HUES48 (cell line): Measurements from ENCODE around the gene PCBP3.
"Not testable (repeated sequence)": the region's sequence is repeated elsewhere in the genome, so short reads cannot be mapped to it uniquely, and the experiment has no call there.

Experiments
- H3K27ac ChIP-seq: one replicate; pipeline ENCODE4 v1.7.0; 2013; ENCODE audit warnings: low read depth, low read length, inconsistent platforms
- H3K27me3 ChIP-seq: 2 replicates; pipeline ENCODE4 v1.6.1; 2013; ENCODE audit warnings: mild to moderate bottlenecking, low read length; ENCODE audit not compliant: control insufficient read depth, insufficient read depth
- H3K36me3 ChIP-seq: 2 replicates; pipeline ENCODE4 v1.6.1; 2013; ENCODE audit warnings: low read length; ENCODE audit not compliant: control insufficient read depth, insufficient read depth
- H3K4me1 ChIP-seq: 2 replicates; pipeline ENCODE4 v1.6.1; 2013; ENCODE audit warnings: mild to moderate bottlenecking, low read length; ENCODE audit not compliant: control insufficient read depth, insufficient read depth
- H3K4me3 ChIP-seq: 2 replicates; pipeline ENCODE4 v1.5.1; 2013; ENCODE audit warnings: mild to moderate bottlenecking, low read depth, low read length
- H3K9ac ChIP-seq: 2 replicates; pipeline ENCODE4 v1.6.1; 2013; ENCODE audit warnings: mild to moderate bottlenecking, low read depth, low read length, moderate library complexity
- H3K9me3 ChIP-seq: 2 replicates; pipeline ENCODE4 v1.6.1; 2013; ENCODE audit warnings: low read length; ENCODE audit not compliant: control insufficient read depth, insufficient read depth

Gene PCBP3

GRCh38 chr21:45949928-45950739, 306.6 kb downstream of the PCBP3 start:
- H3K9ac ChIP-seq = no peak overlapping the region
- H3K9me3 ChIP-seq = no peaks in the 10 kb centered on the region
- no peaks in the 10 kb centered on the region for H3K4me1 ChIP-seq
- no peak overlapping the region for H3K4me3 ChIP-seq
- no peak overlapping the region for H3K27ac ChIP-seq
- no peaks in the 10 kb centered on the region for H3K36me3 ChIP-seq
- no peaks in the 10 kb centered on the region for H3K27me3 ChIP-seq

GRCh38 chr21:45950740-45951515, 307.4 kb downstream of the PCBP3 start:
- H3K27me3 ChIP-seq = no peaks in the 10 kb centered on the region
- H3K36me3 ChIP-seq = no peaks in the 10 kb centered on the region
- no peak overlapping the region for H3K9ac ChIP-seq
- no peaks in the 10 kb centered on the region for H3K9me3 ChIP-seq
- no peaks in the 10 kb centered on the region for H3K4me1 ChIP-seq
- no peak overlapping the region for H3K4me3 ChIP-seq
- no peak overlapping the region for H3K27ac ChIP-seq

DNA sequence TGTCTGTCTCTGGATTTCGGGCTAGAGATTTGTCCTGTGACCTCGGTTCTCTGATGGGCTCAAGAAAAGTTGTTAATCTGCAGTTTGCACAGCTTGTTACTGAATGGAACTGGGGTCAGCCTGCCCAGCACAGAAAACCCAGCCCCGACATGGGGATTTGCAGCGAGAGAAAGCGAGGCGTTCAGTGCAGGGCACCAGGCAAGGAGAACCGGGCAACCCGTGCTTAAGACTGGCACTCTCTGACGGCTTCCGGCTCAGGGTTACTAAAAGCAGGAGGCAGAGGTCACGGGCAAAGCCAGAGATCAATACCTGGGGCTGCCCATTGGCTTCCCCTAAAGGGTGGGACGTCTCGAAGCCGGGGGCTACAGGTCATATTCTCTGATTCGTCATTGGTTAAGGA, 308.2 kb downstream of the PCBP3 start:
- Histone ChIP-seq H3K27me3 (no peaks in the 10 kb centered on the region), H3K4me1 (no peaks in the 10 kb centered on the region)

DNA sequence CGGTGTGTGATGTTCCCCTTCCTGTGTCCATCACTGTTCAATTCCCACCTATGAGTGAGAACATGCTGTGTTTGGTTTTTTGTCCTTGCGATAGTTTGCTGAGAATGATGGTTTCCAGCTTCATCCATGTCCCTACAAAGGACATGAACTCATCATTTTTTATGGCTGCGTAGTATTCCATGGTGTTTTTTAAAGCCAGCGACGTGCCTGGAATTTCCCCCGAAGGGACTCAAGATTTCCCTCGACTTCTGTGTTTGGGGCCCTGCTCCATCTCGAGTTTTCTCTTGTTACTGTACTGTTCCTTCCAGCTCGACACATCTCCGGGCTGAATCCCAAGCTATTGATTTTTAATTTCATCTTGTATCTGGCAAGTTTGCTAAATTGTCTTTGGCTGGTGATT, 309.0 kb downstream of the PCBP3 start:
- not testable (repeated sequence) for H3K36me3 ChIP-seq, H3K4me1 ChIP-seq, H3K9ac ChIP-seq, H3K27ac ChIP-seq, H3K27me3 ChIP-seq, H3K4me3 ChIP-seq
- H3K9me3 ChIP-seq = peaks cover 10% of the 10 kb centered on the region; the same call in 1 of the 2 replicates

More for the DNA sequence above, 308.2 kb downstream of the PCBP3 start:
- Histone ChIP-seq H3K36me3 (no peaks in the 10 kb centered on the region), H3K27ac (no peak overlapping the region), H3K4me3 (no peak overlapping the region), H3K9me3 (0 out of 2 replicates have a peak, but pooled peaks cover 5% of the 10 kb centered on the region), H3K9ac (no peak overlapping the region)

DNA sequence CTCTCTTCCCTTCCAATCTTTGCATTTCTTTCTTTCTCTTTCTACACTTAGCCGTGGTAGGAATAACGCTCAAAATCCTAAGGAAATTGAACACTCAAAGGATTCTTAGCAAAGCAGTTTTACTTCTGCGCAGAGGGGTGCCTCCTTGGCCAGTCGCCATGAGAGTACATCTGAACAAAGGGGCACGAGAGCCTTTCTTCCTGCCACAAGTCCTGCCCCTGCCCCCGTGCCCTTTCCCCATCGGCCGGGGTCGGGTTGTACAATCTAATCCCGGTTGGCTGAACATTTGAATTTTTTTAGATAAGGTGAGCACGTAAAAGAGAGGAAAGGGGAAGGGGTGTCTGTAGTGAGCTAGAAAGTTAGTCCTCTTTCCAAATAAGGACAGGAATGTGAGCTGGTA, 309.4 kb downstream of the PCBP3 start:
- no peak overlapping the region for H3K4me3 ChIP-seq
- no peak overlapping the region for H3K9ac ChIP-seq
- no peaks in the 10 kb centered on the region for H3K36me3 ChIP-seq
- H3K27ac ChIP-seq = no peak overlapping the region
- H3K9me3 ChIP-seq = peaks cover 12% of the 10 kb centered on the region; the same call in 1 of the 2 replicates
- H3K4me1 ChIP-seq = no peaks in the 10 kb centered on the region
- no peaks in the 10 kb centered on the region for H3K27me3 ChIP-seq

GRCh38 chr21:45954261-45954660, 310.7 kb downstream of the PCBP3 start:
- no peak overlapping the region for H3K4me3 ChIP-seq
- no peak overlapping the region for H3K9ac ChIP-seq
- no peaks in the 10 kb centered on the region for H3K36me3 ChIP-seq
- no peaks in the 10 kb centered on the region for H3K27me3 ChIP-seq
- H3K4me1 ChIP-seq = no peaks in the 10 kb centered on the region
- H3K9me3 ChIP-seq = peaks cover 13% of the 10 kb centered on the region; the same call in 1 of the 2 replicates
- no peak overlapping the region for H3K27ac ChIP-seq

DNA sequence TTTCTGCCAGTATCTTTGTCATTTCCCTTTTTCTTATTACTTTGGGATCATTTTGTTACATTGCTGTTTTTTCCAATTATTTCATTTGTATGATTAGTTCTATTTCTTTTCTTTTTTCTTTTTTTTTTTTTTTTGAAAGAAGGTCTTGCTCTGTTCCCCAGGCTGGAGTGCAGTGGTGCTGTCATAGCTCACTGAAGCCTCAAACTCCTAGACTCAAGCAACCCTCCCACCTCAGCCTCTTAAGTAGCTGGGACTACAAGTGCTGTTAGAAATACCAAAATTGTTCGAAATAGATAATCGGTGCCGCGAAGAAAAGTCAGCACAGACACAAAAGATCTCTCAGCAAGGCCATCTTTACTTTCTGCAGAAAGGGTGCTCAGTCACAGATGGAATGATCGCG, 311.4 kb downstream of the PCBP3 start:
- H3K36me3 ChIP-seq = no peaks in the 10 kb centered on the region
- no peak overlapping the region for H3K4me3 ChIP-seq
- peaks cover 13% of the 10 kb centered on the region; the same call in 1 of the 2 replicates for H3K9me3 ChIP-seq
- no peaks in the 10 kb centered on the region for H3K27me3 ChIP-seq
- H3K9ac ChIP-seq = no peak overlapping the region
- no peaks in the 10 kb centered on the region for H3K4me1 ChIP-seq
- no peak overlapping the region for H3K27ac ChIP-seq

DNA sequence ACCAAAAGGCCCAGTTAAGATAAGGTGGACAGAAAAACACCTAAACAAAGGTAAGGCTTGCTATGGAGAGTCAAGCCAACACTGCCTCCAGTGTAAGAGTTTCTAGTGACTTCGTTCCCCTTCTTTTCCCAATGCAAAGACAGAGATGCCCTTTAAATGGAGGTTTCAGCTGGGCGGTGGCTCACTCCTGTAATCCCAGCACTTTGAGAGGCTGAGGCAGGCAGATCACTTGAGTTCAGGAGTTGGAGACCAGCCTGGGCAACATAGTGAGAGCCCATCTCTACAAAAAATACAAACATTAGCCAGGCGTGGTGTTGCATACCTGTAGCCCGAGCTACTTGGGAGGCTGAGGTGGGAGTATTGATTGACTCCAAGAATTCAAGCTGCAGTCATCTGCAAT, 314.0 kb downstream of the PCBP3 start:
- H3K27ac ChIP-seq = no peak overlapping the region
- H3K27me3 ChIP-seq = no peaks in the 10 kb centered on the region
- H3K9me3 ChIP-seq = peaks cover 25% of the 10 kb centered on the region
- H3K36me3 ChIP-seq = no peaks in the 10 kb centered on the region
- no peak overlapping the region for H3K9ac ChIP-seq
- no peaks in the 10 kb centered on the region for H3K4me1 ChIP-seq
- no peak overlapping the region for H3K4me3 ChIP-seq

DNA sequence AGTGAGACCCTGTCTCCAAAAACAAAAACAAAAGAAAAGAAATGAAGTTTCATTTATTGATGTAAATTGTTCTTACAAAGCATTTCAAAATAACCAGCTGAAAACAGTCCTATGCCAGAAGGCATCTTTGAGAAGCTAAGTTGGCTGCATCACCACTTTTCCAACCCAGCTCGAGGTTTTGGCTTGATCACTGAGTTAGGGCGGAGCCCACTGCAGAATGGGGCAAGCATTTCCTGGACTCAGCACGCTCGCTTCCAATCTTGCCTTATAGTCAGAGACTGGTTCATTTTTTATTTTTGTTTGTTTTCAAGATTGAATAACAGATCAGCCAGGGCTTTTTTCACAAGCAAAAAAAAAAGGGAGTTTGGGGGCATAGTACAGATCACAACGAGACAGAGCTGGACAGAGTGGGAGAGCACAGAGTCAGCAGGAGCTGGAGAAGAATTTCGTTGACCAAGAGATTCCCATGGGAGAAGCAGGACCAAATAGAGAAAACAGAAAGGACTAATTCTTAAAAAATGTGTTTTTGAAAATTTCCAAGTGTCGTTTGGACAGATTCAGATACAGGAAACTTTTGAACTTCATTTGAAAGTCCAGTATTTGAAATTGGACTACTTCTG, 314.6 kb downstream of the PCBP3 start:
- H3K27ac ChIP-seq = no peak overlapping the region
- H3K27me3 ChIP-seq = no peaks in the 10 kb centered on the region
- no peaks in the 10 kb centered on the region for H3K36me3 ChIP-seq
- H3K4me1 ChIP-seq = no peaks in the 10 kb centered on the region
- H3K9ac ChIP-seq = no peak overlapping the region
- no peak overlapping the region for H3K4me3 ChIP-seq
- H3K9me3 ChIP-seq = peaks cover 25% of the 10 kb centered on the region

DNA sequence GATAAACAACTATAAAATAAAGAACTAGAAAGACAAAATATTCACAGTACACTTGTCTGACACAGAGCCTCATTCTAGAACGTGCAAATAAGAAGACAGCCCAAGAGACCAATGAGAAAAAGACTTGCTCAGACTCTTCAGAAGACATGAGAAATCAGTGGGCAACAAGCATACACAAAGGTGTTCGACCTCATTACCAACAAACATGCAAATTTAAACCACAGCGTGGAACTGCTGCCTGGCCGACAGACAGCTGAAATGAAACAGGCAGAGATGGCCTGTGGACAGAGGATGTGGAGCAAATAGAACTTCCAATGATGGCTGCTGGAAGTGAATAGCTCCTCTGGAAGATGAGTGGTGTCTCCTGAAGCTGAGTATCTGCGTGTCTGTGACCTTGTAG, 315.7 kb downstream of the PCBP3 start:
- Histone ChIP-seq H3K27ac (no peak overlapping the region), H3K9ac (no peak overlapping the region), H3K4me3 (no peak overlapping the region), H3K27me3 (no peaks in the 10 kb centered on the region), H3K36me3 (no peaks in the 10 kb centered on the region), H3K4me1 (no peaks in the 10 kb centered on the region), H3K9me3 (peaks cover 36% of the 10 kb centered on the region)
